CD4-positive, alpha-beta T cell (primary cell): ENCODE data around the gene MFAP3. TPM values are rescaled to one million over a fixed set of nuclear protein-coding genes. Genes with fewer than 3 reads are reported as not detected.

ENCODE experiments used
- ATAC-seq: fragments of 200-7000 bp; cut with Tn5 transposase; one replicate; pipeline ENCODE4 v1.10.0; 2022; ENCODE audit warnings: mild to moderate bottlenecking; ENCODE audit not compliant: poor library complexity
- CTCF ChIA-PET: fragments of 350-600 bp; sonication (Branson Sonifier 250); formaldehyde crosslinking; loops from one replicate; lab custom pipeline; 2021; ENCODE audit warnings: antibody characterized with exemption, inconsistent platforms; lab: Charles Lee
- POLR2A ChIA-PET: fragments of 350-600 bp; sonication (Branson Sonifier 250); formaldehyde crosslinking; loops from one replicate; lab custom pipeline; 2021; ENCODE audit warnings: antibody characterized with exemption, inconsistent platforms; lab: Charles Lee
- DNase-seq, 14 experiments: peaks; one replicate each; pipeline ENCODE4 v3.0.0-alpha.2; 2013 to 2020; ENCODE audit warnings: mixed read lengths in 2 of 14
- H3K27ac ChIP-seq, 2 donors: one replicate each; pipeline versions ENCODE4 v1.5.1 to v1.7.0; 2013; ENCODE audit warnings: low read length in 2 of 2, low read depth in 1 of 2, mild to moderate bottlenecking in 1 of 2
- H3K27me3 ChIP-seq, 2 experiments: 1 replicate in 1 of 2; 2 replicates in 1 of 2; pipeline versions ENCODE4 v1.6.1 to v1.7.0; 2013; ENCODE audit warnings: low read length in 2 of 2, control low read depth in 1 of 2, mild to moderate bottlenecking in 1 of 2, moderate library complexity in 1 of 2; ENCODE audit not compliant: insufficient read depth in 2 of 2, control insufficient read depth in 1 of 2
- H3K36me3 ChIP-seq: one replicate; pipeline ENCODE4 v1.6.1; 2013; ENCODE audit warnings: low read length, control low read depth; ENCODE audit not compliant: insufficient read depth
- H3K4me1 ChIP-seq: one replicate; pipeline ENCODE4 v1.6.1; 2013; ENCODE audit warnings: low read length, control low read depth; ENCODE audit not compliant: insufficient read depth
- H3K4me3 ChIP-seq: one replicate; pipeline ENCODE4 v1.5.1; 2013; ENCODE audit warnings: mild to moderate bottlenecking, low read length, moderate library complexity
- H3K9me3 ChIP-seq, 2 experiments: 1 replicate in 1 of 2; 2 replicates in 1 of 2; pipeline versions ENCODE4 v1.6.1 to v1.7.0; 2013; ENCODE audit warnings: low read length in 2 of 2, mild to moderate bottlenecking in 2 of 2, control low read depth in 1 of 2, moderate library complexity in 1 of 2; ENCODE audit not compliant: control insufficient read depth in 1 of 2, insufficient read depth in 1 of 2
- H3K27ac Mint-ChIP-seq: one replicate; pipeline ENCODE4 v1.8.0; 2020; ENCODE audit warnings: mixed read lengths
- H3K27me3 Mint-ChIP-seq: one replicate; pipeline ENCODE4 v1.8.0; 2021; ENCODE audit warnings: mixed read lengths
- H3K36me3 Mint-ChIP-seq: one replicate; pipeline ENCODE4 v1.8.0; 2021; ENCODE audit warnings: low read depth, mixed read lengths
- H3K4me1 Mint-ChIP-seq: one replicate; pipeline ENCODE4 v1.8.0; 2021; ENCODE audit warnings: low read depth, mixed read lengths
- H3K4me3 Mint-ChIP-seq: one replicate; pipeline ENCODE4 v1.8.0; 2020; ENCODE audit warnings: mild to moderate bottlenecking, mixed read lengths
- H3K9me3 Mint-ChIP-seq: one replicate; pipeline ENCODE4 v1.8.0; 2020; ENCODE audit warnings: mixed read lengths
- intact Hi-C, 2 experiments: fragments of 100-400 bp; cut with DNase I in 1 of 2; cut with micrococcal nuclease in 1 of 2; formaldehyde crosslinking; loops; one replicate each; pipeline versions ENCODE4 v1.15.1 to v1.9.0; 2023 to 2025; cut with DNase I, micrococcal nuclease
- total RNA-seq, 174 experiments: library from RNA in 2 of 174; stranded (reverse) in 2 of 174; gene quantifications; one replicate each; pipeline ENCODE4 v1.2.3 and lab custom pipeline; 2021 to 2026
- TF ChIP-seq, protein P1 (sequence below): fragments of 200-600 bp; IDR thresholded peaks from one replicate; pipeline ENCODE4 v1.8.0; 2022; ENCODE audit warnings: antibody characterized with exemption, mild to moderate bottlenecking

MFAP3 gene
- total RNA-seq, 2 experiments from 2014 or later: 14.9 to 17.7 TPM

DNA sequence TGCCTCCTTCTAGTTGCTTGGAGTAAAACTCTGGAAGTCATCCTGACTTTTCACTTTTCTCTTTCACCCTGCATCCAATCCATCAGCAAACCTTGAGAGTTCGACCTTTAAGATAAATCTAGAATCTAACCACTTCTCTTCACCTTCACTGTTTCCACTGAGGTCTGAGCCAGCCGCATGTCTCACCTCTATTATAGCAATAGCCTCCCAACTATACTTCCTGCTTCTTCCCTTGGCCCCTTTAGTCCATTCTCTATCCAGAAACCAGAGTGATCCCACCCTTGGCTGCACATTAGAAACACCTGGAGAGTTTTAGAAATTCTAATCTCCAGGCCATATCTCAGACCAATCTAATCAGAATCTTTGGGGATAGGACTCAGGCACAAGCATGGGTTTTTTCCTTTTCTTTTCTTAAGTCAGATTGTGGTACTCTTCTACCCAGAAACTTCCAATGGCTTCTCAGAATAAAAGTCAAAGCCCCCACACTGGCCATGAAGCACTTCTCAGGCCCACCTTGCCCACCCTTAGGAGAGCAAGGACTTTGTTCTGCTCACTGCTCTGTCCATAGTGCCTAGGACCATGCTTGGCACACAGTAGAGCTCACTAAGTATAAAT, 33.1 kb downstream of the MFAP3 start:
- no peak overlapping the region for H3K4me3 Mint-ChIP-seq
- ATAC-seq (no peak), DNase-seq (no peak)
- no peaks in the 10 kb centered on the region for H3K27me3 Mint-ChIP-seq
- no peaks in the 10 kb centered on the region for H3K9me3 Mint-ChIP-seq
- no peaks in the 10 kb centered on the region for H3K27me3 ChIP-seq
- TF ChIP-seq, protein P1, sequence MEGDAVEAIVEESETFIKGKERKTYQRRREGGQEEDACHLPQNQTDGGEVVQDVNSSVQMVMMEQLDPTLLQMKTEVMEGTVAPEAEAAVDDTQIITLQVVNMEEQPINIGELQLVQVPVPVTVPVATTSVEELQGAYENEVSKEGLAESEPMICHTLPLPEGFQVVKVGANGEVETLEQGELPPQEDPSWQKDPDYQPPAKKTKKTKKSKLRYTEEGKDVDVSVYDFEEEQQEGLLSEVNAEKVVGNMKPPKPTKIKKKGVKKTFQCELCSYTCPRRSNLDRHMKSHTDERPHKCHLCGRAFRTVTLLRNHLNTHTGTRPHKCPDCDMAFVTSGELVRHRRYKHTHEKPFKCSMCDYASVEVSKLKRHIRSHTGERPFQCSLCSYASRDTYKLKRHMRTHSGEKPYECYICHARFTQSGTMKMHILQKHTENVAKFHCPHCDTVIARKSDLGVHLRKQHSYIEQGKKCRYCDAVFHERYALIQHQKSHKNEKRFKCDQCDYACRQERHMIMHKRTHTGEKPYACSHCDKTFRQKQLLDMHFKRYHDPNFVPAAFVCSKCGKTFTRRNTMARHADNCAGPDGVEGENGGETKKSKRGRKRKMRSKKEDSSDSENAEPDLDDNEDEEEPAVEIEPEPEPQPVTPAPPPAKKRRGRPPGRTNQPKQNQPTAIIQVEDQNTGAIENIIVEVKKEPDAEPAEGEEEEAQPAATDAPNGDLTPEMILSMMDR: no peak
- ChIA-PET CTCF (interaction anchor here (0.8 to 2.1 kb wide), 24 partner anchors 9 to 376 kb away, joined by 3 to 23 read pairs (median 5); partner anchors contain the start of gene GALNT10), POLR2A (interaction anchor here (0.9 to 2.0 kb wide), 5 partner anchors 30 to 334 kb away, joined by 3 to 15 read pairs (median 4); partner anchors contain the start of genes FAM114A2, GALNT10 and MFAP3)
- H3K27ac ChIP-seq: no peak overlapping the region
- H3K4me3 ChIP-seq: no peak overlapping the region
- H3K36me3 Mint-ChIP-seq: no peaks in the 10 kb centered on the region
- peaks cover 17% of the 10 kb centered on the region for H3K4me1 Mint-ChIP-seq
- H3K4me1 ChIP-seq: peaks cover 22% of the 10 kb centered on the region
- H3K27ac Mint-ChIP-seq: no peak overlapping the region
- intact Hi-C loops: loop anchor here (1.0 to 5.0 kb wide), 7 partner anchors 100 to 570 kb away; no protein-coding TSS in a partner anchor
- no peaks in the 10 kb centered on the region for H3K36me3 ChIP-seq
- no peaks in the 10 kb centered on the region for H3K9me3 ChIP-seq

DNA sequence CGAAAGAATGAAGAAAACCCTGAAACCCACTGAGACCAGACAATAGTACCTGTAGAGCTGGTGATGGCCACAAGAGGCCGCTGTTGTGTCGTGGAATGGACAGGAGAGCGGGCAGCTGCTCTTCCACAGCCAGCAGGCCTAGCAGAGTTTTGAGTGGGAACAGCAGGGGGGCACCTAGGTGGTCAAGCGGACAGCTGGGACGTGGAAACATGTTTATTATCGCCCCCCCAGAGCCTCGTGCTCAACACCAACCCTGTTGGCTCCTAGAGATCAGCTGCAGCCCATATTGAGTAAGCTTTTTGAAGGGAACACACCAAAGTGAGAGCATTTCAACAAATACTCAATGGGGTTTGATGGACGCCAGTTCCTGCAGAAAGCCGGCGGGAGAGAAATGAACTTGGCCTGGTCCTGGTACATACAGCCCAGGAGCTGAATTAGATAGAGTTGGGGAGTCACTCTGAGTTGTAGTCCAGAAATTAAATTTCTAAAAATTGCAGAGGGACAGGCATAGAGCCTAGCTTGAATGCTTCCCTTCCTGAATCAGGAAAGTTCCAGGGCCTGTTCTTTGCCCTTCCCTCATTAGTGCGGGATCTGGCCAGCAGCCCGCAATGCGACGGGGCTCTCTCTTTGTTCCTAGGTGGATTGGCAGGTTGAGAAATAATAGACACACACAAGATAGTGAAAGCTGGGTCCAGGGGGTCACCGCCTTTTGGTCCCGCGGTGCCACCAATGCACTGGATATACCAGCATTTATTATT, 33.8 kb downstream of the MFAP3 start:
- H3K4me3 Mint-ChIP-seq: no peak overlapping the region
- ChIA-PET POLR2A (interaction anchor here (0.9 to 2.0 kb wide), 5 partner anchors 31 to 333 kb away, joined by 3 to 15 read pairs (median 4); partner anchors contain the start of genes FAM114A2, GALNT10 and MFAP3), CTCF (interaction anchor here (0.8 to 2.1 kb wide), 24 partner anchors 9 to 375 kb away, joined by 3 to 23 read pairs (median 5); partner anchors contain the start of gene GALNT10)
- TF ChIP-seq, protein P1: peak; percentile 96
- ATAC-seq: peak; percentile 81
- peaks cover 17% of the 10 kb centered on the region for H3K4me1 Mint-ChIP-seq
- no peaks in the 10 kb centered on the region for H3K36me3 Mint-ChIP-seq
- Histone ChIP-seq H3K9me3 (no peaks in the 10 kb centered on the region), H3K4me1 (peaks cover 22% of the 10 kb centered on the region), H3K27ac (no peak overlapping the region), H3K36me3 (no peaks in the 10 kb centered on the region), H3K4me3 (no peak overlapping the region), H3K27me3 (no peaks in the 10 kb centered on the region)
- H3K9me3 Mint-ChIP-seq: no peaks in the 10 kb centered on the region
- intact Hi-C loops: loop anchor here (1.0 to 5.0 kb wide), 7 partner anchors 100 to 570 kb away; no protein-coding TSS in a partner anchor
- DNase-seq: peak; percentile 68 to 89 (median 81)
- H3K27ac Mint-ChIP-seq: no peak overlapping the region
- no peaks in the 10 kb centered on the region for H3K27me3 Mint-ChIP-seq

DNA sequence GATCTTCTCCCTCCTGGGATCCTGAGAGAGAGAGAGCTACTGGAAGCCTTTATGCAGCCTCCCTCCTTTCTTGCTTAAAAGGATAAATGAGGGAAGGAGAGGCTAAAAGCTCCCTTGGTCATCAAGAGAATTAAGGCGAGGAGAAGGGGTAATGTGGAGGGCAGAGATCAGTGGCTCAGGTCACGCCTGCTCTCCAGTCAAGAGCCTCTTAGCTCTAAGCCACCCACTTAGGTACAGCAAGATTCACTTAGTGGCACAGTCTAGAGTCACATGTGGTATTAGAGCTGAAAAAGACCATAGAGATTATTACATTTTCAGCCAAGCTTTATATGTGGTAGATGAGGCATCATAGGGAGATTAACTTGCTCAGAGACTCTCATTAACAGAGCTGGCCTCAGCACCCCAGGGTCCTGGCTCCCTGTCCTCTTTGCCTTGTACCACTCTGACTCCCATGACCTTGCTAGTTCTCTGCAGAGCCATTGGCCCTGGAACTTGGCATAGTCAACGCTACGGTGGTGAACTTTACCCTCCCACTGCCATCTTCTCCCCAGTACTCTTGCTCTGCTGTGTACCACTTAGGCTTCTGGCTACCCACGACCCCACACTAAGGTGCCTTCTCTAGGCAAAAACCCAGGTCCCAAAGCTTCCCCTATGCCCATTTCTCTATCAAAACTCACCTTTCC, 37.6 kb downstream of the MFAP3 start:
- Mint-ChIP-seq H3K9me3 (no peaks in the 10 kb centered on the region), H3K27ac (no peak overlapping the region), H3K4me3 (no peak overlapping the region), H3K36me3 (no peaks in the 10 kb centered on the region), H3K27me3 (no peaks in the 10 kb centered on the region), H3K4me1 (peaks cover 17% of the 10 kb centered on the region)
- Histone ChIP-seq H3K4me1 (peaks cover 22% of the 10 kb centered on the region), H3K27ac (no peak overlapping the region), H3K27me3 (no peaks in the 10 kb centered on the region), H3K36me3 (no peaks in the 10 kb centered on the region), H3K4me3 (no peak overlapping the region), H3K9me3 (no peaks in the 10 kb centered on the region)
- CTCF ChIA-PET: interaction anchor here (0.7 to 1.3 kb wide), 2 partner anchors 11 to 329 kb away, joined by 3 to 5 read pairs; no protein-coding TSS in a partner anchor
- intact Hi-C loops: no loop called here
- DNase-seq: no peak
- POLR2A ChIA-PET: interaction anchor here (1.8 to 2.2 kb wide), 2 partner anchors 38 to 114 kb away, joined by 13 to 14 read pairs; partner anchors contain the start of genes FAM114A2, GALNT10 and MFAP3
- TF ChIP-seq, protein P1: no peak
- ATAC-seq: no peak
